ENCODE data around the gene CCDC187.
"Not testable (repeated sequence)": the region's sequence is repeated elsewhere in the genome, so short reads cannot be mapped to it uniquely, and the experiment has no call there.

CCDC187 gene

DNA sequence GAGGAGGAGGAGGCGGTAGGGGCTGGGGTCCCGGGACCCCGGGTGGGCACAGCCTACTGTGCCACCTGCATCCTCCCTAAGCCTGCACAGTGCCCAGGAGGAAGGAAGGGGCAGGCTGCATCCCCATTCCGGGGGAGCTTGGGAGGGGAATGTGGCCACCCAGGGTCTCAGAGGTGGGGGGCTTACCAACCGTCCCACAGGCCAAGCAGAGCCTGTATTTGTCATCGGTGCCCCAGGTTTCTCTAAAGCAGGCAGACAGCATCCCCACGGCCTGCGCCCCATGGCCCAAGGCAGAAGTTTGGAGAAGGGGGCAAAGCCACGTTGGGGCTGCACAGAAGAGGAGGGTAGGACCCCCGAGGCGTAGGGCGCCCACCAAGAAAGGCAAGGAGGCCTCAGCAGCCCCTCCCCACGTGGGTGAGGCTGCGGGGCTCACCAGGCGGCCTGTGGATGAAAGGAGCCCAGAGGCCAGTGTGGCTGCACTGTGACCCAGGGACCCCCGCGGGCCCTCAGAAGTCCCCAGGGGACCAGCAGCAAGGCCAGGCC is 22.9 kb upstream of the CCDC187 start:
- DNase-seq, result no peak

DNA sequence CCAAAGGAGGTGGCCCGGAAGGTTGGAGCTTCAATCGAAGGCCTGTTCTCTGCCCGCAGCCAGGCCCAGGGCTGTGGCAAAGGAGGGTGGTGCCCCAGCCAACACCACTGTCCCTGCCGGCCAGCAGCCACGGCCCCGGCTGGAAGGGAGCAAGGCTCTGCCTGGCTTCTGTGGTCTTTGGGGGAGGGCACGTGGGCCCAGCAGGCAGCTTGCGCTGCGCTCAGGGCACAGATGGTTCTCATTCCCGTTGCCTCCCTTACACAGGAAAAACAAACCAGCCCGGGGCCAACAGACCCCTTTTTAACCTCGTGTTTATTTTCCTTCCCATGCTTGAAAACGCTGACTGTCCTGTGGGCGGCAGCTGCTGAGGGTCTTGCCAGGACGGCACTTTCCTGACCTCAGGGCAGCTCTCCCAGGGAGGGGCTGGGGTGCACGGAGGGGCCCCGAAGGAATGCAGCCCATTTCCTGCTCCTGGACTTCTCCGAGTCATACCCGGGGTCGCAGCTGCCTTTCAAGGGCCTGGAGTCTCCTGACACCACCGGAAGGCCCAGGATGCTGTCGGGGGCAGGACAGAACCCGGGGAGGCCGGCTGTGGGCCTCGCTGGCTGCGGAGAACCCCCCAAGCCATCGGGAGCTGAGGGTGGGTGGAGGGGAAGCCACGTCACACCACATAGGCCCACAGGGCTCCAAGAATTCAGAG is 22.3 kb upstream of the CCDC187 start:
- no peak for DNase-seq

DNA sequence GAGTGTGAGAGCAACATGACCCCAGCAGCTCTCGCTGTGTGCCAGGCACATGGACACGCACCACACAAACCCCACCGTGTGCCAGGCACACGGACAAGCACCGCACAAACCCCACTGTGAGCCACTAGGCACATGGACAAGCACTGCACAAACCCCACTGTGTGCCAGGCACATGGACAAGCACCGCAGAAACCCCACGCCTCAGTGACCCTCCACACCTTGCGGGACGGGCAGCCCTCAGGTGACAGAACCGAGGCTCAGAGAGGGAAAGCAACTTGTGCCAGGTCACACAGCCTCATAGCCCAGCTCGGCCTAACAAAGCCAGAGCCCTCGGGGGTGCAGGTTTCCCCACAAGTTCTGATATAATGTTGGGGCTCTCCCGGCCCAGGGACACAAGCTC is 21.5 kb upstream of the CCDC187 start:
- DNase-seq, result no peak

DNA sequence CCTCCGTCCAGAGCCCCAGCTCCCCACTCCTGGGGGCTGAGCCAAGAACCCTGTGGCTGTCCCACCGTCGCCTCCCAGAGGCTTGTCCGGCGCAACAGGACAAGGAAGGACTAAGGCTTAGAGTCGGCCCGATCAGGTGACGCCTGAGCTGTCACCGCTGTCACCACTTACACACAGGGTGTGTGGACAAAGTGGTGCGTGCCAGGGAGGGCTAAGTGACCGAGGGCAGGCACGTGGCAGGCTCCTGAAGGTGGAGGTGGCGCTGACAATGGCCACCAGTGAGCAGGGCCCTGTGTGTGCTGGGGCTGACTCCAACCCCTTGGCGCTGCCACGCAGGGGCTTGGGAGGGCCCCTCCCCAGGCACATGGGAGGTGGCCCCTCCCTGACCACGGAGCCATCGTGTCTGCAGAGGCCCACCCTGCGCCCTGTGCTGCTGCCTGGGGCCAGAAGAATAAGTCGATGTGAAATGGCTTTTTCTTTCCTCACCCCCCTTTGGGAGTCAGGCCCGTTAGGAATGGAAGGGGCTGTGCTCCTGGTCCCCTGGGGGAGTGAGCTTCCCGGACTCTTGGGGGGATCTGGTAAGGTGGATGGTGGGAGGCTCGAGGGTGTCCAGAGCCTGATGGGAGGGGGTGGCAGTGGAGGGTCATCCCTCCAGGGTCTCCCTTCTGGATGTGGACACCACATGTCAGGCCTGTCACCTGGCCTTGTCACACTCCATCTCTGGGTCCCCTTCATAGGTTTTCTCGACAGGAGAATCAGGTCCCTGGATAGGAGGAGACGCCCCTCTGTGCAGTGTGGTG is 20.8 kb upstream of the CCDC187 start:
- no peak for DNase-seq

DNA sequence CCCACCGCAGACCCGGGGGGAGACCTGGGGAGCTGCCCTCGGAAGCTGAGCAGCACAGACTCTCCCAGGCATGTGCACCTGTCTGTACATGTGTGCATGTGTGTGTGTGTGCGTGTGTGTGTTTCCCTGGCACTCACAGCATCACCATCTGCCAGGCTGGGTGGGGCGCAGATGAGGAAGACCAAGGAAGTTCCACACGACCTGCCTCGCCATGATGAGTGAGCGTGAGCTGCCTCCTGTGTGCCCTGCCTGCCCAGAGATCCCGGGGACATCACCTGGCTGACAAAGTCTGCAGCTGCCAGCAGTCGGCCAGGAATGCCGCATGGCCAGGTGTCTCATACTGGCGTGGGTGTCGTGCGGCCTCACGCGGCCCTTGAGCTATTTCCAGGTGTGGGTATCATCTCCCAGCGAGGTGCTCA is 19.5 kb upstream of the CCDC187 start:
- no peak for DNase-seq

DNA sequence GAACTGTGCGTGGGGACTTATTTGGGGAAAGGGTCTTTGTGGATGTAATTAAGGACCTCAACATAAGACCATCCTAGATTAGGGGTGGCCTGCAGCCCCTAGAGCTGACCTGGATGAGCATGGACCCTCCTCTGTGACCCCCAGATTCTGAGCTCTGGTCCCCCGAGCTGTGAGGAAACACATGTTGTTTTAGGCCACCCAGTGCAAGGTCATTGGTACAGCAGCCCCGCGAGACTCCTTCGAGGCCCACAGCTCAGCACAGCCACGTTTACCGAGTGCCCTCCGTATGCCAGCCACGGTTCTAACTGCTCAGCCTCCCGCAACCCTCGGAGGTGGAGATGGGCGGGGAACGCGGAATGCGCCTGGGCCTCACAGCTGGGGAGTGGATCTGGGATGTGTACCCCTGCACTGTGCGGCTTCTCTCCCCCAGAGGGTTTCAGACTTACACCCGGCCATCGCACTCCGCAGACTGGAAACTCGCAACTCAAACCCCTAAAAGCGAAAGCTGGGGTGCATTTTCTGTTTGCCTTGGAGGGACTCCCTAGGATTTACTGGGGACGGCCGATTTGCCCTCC is 18.9 kb upstream of the CCDC187 start:
- no peak for DNase-seq

DNA sequence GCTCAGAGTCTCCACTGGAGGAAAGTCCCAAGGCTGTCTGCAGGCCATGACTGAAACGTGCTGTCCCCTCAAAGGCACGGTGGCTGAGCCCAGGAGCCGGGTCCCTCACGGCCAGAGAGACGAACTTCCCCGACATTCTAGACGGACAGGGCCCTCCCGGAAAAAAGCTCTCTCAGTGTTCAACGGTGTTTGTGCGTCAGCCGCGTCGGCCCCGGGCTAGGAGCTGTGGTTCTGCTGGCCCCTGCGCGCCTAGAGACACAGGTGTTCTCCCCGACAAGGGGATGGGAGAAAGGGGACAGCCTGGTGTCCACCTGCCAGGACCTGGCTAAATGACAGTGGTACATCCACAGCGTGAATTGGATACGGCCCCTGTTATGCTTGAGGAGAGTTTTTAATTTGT is 17.7 kb upstream of the CCDC187 start:
- no peak for DNase-seq

DNA sequence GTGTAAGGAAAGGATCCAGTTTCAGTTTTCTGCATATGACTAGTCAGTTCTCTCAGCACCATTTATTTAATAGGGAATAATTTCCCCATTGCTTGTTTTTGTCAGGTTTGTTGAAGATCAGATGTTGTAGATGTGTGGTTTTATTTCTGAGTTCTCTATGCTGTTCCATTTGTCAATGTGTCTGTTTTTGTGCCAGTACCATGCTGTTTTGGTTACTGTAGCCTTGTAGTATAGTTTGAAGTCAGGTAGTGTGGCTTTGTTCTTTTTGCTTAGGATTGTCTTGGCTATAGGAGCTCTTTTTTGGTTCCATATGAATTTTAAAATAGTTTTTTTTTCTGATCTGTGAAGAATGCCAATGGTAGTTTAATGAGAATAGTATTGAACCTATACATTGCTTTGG is 17.1 kb upstream of the CCDC187 start:
- DNase-seq, result not testable (repeated sequence)

DNA sequence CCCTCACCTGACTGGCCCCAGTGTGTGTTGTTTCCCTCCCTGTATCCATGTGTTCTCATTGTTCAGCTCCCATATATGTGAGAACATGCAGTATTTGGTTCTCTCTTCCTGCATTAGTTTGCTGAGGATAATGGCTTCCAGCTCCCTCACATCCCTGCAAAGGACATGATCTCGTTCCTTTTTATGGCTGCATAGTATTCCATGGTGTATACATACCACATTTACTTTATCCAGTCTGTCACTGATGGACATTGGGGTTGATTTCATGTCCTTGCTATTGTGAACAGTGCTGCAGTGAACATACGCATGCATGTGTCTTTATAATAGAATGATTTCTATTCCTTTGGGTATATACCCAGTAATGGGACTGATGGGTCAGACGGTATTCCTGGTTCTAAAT is 16.1 kb upstream of the CCDC187 start:
- not testable (repeated sequence) for DNase-seq

DNA sequence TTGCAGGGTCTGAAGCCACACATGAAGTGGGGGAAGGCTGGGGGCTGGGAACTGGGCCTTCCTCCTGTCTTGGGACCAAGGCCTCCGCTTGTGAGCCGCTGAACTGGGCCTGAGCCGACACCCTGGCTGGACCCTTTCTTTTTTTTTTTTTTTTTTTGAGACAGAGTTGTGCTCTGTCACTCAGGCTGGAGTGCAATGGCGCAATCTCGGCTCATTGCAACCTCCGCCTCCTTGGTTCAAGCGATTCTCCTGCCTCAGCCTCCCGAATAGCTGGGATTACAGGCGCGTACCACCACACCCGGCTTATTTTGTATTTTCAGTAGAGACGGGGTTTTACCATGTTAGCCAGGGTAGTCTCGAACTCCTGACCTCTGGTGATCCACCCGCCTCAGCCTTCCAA is 15.3 kb upstream of the CCDC187 start:
- not testable (repeated sequence) for DNase-seq

DNA sequence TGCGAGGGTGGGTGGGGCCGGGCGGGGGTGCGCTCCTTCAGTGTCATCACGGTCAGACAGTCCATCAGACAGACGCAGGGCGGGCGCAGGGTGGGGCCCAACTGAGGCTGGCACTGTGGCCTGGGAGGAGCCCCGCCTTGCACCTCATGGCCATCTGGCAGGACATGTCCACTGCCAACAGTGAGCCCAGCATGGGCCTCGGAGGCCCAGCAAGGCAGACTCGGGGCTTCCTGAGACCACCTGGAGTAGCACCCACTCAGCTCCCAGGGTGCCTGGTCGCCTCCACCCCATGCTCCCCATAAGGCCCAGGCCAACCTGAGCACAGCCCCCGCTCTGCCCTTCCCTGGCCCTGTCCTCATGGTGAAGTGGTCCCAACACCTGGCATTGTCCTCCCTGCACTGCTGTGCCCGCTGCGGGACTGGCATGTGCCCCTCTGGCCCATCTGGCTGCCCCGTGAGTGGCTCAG is 14.9 kb upstream of the CCDC187 start:
- DNase-seq, result no peak

DNA sequence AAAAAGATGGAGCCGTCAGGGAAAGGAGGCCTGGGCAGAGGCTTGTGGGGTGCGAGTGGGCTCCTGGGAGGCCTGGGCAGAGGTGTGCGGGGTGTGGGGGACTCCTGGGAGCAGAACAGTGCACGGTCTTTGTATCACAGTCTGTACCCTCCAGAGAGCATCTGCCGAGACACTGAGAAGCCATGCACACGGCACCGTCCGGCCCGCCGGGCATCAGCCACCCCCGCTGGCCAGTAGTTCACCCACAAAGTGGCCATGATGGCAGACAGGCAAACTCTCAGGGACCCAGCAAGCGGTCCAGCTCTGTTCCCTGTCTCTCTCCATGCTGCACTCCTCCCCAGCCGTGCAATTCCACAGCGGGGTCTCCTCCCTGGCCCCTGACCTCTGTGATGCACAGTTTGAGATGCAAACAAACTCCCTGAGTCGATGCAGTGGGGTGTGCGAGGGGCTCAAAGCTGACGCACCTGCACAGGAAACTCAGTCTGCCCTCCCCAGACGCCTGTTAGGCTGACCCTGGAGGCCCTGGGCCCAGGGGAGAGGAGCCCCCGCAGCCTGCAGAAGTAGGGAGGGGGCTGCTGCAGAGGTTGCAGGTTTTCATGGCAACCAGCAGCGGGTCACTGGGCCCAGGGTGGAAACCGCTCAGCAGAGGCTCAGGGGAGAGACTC is 14.3 kb upstream of the CCDC187 start:
- no peak for DNase-seq

DNA sequence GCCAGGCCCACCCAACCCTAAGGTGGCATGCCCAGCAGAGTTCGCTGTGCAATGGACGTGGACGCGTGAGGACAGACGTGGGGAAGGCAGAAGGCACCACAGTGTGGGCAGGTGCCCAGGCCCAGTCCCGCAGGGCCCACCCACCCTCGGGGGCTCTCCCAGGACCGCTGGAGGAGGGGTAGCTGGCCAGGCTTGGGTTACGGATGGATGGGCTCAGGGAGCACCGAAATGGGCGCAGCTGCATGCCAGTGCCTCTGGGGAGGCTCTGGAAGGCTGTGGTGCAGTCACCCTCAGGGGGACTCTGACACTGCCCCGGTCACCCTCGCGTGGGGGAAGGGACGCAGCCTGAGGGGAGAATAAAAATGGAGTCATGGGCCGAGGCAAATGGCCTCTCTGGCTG is 13.8 kb upstream of the CCDC187 start:
- DNase-seq, result no peak

DNA sequence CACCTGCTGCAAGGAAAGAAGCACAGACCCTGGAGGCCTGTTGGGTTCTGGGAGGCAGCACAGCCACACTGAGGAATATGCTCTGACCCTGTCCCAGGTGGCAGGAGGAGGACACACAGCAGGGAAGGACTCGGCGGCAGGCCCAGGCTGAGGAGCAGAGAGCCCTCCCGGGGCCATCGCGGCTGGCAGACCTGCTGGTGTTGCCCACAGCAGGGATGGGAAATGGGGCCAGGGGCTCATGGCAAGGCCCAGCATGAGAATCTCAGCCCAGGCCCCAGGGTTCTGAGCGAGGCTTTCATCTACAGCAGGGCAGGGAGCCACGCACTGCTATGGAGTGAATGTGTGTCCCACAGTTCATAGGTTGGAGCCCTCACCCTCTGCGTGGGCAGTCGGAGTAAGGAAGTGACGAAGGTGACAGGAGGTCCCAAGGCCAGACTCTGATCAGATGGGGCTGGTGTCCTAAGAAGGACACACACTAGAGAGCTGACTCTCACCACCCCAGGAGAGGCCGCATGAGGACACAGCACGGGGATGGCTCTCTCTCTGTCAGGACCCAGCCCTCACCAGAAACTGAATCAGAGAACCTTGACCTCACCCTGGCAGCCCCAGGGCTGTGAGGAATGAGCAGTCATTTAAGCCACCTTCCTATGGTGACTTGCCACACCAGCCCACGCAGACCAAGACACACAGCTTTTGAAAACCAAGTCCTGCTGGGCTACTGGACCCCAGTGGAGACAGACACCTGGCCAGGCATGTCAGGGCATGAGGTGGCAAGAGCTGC is 13.2 kb upstream of the CCDC187 start:
- DNase-seq, result no peak

DNA sequence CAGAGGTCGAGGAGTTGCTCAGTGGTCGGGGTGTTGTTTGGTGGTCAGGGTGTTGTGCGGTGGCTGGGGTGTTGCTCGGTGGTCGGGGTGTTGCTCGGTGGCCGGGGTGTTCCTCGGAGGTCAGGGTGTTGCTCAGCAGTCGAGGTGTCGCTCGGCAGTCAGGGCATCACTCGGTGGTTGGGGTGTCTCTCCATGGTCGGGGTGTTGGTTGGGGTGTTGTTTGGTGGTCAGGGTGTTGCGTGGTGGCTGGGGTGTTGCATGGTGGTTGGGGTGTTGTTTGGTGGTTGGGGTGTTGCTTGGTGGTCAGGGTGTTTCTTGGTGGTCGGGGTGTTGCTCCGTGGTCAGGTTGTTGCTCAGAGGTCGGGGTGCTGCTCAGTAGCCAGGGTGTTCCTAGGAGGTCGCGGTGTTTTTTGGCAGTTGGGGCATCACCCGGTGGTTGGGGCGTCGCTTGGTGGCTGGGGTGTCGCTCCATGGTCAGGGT is 12.4 kb upstream of the CCDC187 start:
- DNase-seq, result peak; percentile 64

DNA sequence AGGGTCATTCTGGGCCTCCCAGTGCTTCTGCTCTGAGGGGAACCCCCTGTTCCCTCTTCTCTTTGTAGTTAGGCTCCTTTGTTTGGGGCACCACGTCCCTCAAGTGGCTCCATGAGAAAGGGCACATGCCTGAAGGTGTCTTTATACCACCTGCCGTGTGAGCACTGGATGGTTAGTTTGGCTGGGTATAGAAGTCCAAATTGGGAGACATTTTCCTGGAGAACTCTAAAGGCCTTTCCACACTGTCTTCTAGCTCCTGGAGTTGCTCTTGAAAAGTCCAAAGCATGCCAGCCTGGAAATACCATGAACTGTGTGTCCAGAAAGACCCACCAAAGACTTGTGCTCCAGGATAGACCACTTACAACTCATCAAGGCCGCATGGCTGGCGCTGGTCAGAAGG is 11.1 kb upstream of the CCDC187 start:
- DNase-seq, result no peak

DNA sequence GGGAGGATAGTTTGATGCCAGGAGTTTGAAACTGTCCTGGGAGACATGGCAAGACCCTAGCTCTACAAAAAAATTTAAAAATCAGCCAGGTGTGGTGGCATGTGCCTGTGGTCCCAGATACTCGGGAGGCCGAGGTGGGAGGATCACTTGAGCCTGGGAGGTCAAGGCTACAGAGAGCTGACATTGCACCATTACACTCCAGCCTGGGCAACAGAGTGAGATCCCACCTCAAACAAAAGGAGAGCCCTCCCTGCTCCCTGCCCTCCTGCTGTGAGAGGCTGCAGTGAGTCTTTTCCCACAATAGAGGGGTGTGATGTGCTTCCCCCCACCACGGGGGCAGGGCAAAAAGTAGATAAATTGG is 10.1 kb upstream of the CCDC187 start:
- DNase-seq, result no peak

DNA sequence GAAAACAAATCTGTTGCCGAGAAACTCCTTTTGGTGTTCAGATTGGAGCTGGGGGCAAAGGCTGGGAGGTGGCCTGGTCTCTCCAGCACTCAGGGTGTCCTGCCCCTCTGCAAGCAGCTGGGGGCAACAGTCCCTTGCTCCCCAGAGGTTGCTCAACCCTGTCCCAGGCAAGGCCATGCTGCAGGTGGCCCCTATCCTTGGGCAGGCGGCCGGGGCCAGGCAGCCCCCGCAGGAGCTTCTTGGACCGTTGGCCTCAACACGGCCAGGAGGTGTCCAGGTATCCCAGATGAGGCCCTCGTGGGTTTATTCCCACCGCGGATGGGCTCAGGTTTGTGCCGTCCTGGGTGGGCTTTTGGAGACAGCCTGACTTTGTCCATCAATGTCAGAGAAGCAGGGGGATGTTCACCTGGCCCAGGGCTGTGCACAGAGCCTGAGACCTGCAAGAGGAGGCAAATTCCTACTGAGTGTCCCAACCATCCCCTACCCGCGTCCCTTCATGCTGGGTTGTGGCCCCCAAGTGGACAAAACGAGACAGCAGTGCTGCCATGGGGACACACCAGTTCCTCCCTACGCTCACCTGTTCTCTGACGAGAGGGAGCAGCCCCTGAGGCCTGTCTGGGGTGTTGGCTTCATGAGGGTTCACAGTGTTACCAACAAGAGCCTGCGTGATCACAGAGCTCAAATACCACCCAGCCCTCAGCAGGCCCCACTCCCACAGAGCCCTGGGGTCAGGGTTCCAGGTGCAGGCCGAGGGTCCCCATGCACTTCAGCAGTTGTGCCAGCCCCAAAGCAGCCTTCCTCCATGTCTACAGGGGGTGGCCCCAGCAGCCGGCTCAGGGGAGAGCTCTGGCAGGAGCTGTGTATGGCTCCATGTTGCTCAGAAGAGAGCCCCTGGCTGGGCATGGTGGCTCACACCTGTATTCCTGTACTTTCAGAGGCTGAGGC is 9.5 kb upstream of the CCDC187 start:
- no peak for DNase-seq

DNA sequence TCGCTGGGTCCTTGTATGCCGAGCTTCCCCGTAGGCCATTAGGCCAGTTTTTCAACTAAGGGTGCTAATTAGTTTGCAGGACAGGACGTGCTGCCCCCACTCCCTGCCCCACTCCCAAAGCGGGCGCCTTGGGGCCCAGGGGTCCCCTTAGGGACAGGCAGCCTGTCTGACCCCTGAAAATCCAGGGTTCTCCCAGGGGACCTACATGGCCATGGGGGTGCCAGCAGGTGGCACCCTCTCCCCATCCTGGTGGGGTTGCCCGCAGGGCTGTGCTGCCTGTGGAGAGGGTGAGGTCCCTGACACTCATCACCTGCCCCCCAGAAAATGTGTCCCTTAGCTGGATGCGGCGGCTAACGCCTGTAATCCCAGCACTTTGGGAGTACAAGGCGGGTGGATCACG is 8.5 kb upstream of the CCDC187 start:
- DNase-seq, result peak; percentile 45

DNA sequence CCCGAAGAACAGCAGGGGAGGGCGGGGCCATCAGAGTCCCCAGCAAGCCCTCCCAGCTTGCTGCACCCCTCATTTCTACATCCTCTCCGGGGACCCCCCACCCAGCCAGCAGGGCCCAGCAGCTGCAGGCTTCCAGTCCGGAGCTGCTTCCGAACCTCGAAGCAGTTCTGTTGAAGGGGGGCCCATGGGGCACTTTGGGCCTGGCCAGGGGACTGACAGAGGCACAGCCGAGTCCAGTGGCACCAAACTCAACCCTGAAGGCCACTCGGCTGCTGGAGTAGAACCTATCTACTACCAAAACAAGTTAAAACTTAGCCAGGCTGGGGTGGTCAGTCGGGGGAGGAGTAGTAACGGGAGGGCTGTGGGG is 8.1 kb upstream of the CCDC187 start:
- DNase-seq, result no peak

All from CD4-positive, alpha-beta T cell treated with Interferon gamma for 1 hour (primary cell).